Cardiac muscle cell (in vitro differentiated cells and primary cell): ENCODE measurements around the gene AXIN1. TPM values are rescaled to one million over a fixed set of nuclear protein-coding genes. Genes with fewer than 3 reads are reported as not detected.
A peak's percentile ranks its signal among the peaks of the same experiment; 100 is the strongest.

Experiments
- DNase-seq, 2 donors: peaks; one replicate each; pipeline versions ENCODE4 v3.0.0 to v3.0.0-alpha.2; 2010 to 2017; ENCODE audit warnings: low read depth in 1 of 2, low spot score in 1 of 2
- H3K27ac ChIP-seq: fragments of 200-600 bp; sonication (generic); 2 replicates; pipeline ENCODE4 v1.5.1; 2016
- H3K27me3 ChIP-seq: fragments of 200-600 bp; sonication (generic); 2 replicates; pipeline ENCODE4 v1.6.0; 2016; ENCODE audit warnings: control low read depth
- H3K36me3 ChIP-seq: fragments of 200-600 bp; sonication (generic); 2 replicates; pipeline ENCODE4 v1.5.1; 2016; ENCODE audit warnings: control low read depth
- H3K4me1 ChIP-seq: fragments of 200-600 bp; sonication (generic); 2 replicates; pipeline ENCODE4 v1.8.1; 2017; ENCODE audit warnings: low read depth, mild to moderate bottlenecking, mixed run types
- H3K4me3 ChIP-seq: fragments of 200-600 bp; sonication (generic); 2 replicates; pipeline ENCODE4 v1.5.1; 2016; ENCODE audit warnings: mild to moderate bottlenecking
- H3K9me3 ChIP-seq: fragments of 200-600 bp; sonication (generic); 2 replicates; pipeline ENCODE4 v1.5.1; 2017; ENCODE audit warnings: low read depth, mild to moderate bottlenecking, control low read depth
- CTCF ChIP-seq: IDR thresholded peaks from 2 replicates; pipeline ENCODE4 v1.5.1; 2012; ENCODE audit warnings: low read depth, mild to moderate bottlenecking, low read length
- polyA plus RNA-seq: library from polyadenylated mRNA; unstranded; fragments of >200 nt; fragmentation: Nextera tagmentation; extraction: Ambion mirVana; gene quantifications from 2 replicates; pipeline ENCODE4 v1.2.1, GENCODE V29; 2016
- total RNA-seq: library from RNA; depleted of rRNA; stranded (reverse); fragments of >200 nt; gene quantifications from 2 replicates; pipeline ENCODE4 v1.2.3, GENCODE V29; 2016

AXIN1 gene
- total and polyA plus RNA-seq, 2 experiments from 2014 or later: 16.5 to 49.7 TPM

- Histone ChIP-seq H3K9me3 (no peaks in the 10 kb centered on the region), H3K4me1 (peaks cover 9% of the 10 kb centered on the region), H3K27me3 (no peaks in the 10 kb centered on the region), H3K36me3 (peaks cover 19% of the 10 kb centered on the region), H3K4me3 (no peak overlapping the region), H3K27ac (no peak overlapping the region)
- no peak for DNase-seq
- no peak for TF ChIP-seq CTCF
These were observed 98.1 kb downstream of the AXIN1 start for GRCh38 chr16:254461-254860.

- Histone ChIP-seq H3K4me1 (peaks cover 9% of the 10 kb centered on the region), H3K27me3 (no peaks in the 10 kb centered on the region), H3K4me3 (no peak overlapping the region), H3K36me3 (peaks cover 19% of the 10 kb centered on the region), H3K27ac (no peak overlapping the region), H3K9me3 (no peaks in the 10 kb centered on the region)
- no peak for TF ChIP-seq CTCF
- DNase-seq: no peak
These were observed 98.7 kb downstream of the AXIN1 start for GRCh38 chr16:253833-254232.

GRCh38 chr16:252366-253337, 99.9 kb downstream of the AXIN1 start:
- DNase-seq: peak in 1 of 2 donors; percentile 34
- Histone ChIP-seq H3K27ac (peak overlapping the region; percentile 73), H3K4me1 (peaks cover 9% of the 10 kb centered on the region), H3K9me3 (no peaks in the 10 kb centered on the region), H3K4me3 (no peak overlapping the region), H3K27me3 (no peaks in the 10 kb centered on the region), H3K36me3 (peaks cover 19% of the 10 kb centered on the region)
- TF ChIP-seq CTCF: no peak

GRCh38 chr16:249431-249830, 103.1 kb downstream of the AXIN1 start:
- peaks cover 9% of the 10 kb centered on the region for H3K4me1 ChIP-seq
- H3K36me3 ChIP-seq: peaks cover 10% of the 10 kb centered on the region
- H3K4me3 ChIP-seq: no peak overlapping the region
- no peak for TF ChIP-seq CTCF
- DNase-seq: no peak
- no peaks in the 10 kb centered on the region for H3K27me3 ChIP-seq
- H3K9me3 ChIP-seq: no peaks in the 10 kb centered on the region
- H3K27ac ChIP-seq: no peak overlapping the region

- Histone ChIP-seq H3K4me1 (no peaks in the 10 kb centered on the region), H3K9me3 (no peaks in the 10 kb centered on the region), H3K27me3 (no peaks in the 10 kb centered on the region), H3K27ac (no peak overlapping the region), H3K4me3 (no peak overlapping the region), H3K36me3 (peaks cover 6% of the 10 kb centered on the region)
- DNase-seq: no peak
- no peak for TF ChIP-seq CTCF
These were observed 105.5 kb downstream of the AXIN1 start for GRCh38 chr16:247027-247426.
